ENCODE data around the gene ZNF776.
"Not testable (repeated sequence)": the region's sequence is repeated elsewhere in the genome, so short reads cannot be mapped to it uniquely, and the experiment has no call there.

ZNF776 gene

DNA sequence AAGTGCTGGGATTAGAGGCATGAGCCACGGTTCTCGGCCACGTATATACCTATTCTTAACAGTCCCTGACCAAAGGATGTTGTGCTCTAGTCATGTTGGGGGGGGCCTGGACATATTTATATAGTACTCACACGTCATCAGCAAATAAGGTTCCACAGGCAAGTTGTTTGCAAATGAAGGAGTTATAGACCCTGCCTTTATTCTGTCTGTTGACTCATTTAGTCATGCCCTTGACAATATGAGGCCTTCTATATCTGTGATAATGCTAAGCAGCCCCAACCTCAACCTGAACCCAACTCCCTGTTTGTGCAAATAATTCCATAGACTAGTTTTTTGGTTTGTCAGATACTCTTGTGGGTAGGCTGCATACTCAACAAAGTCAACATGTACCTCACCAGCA is 31.7 kb downstream of the ZNF776 start:
- no peak for DNase-seq (ENCODE audit: low spot score)

DNA sequence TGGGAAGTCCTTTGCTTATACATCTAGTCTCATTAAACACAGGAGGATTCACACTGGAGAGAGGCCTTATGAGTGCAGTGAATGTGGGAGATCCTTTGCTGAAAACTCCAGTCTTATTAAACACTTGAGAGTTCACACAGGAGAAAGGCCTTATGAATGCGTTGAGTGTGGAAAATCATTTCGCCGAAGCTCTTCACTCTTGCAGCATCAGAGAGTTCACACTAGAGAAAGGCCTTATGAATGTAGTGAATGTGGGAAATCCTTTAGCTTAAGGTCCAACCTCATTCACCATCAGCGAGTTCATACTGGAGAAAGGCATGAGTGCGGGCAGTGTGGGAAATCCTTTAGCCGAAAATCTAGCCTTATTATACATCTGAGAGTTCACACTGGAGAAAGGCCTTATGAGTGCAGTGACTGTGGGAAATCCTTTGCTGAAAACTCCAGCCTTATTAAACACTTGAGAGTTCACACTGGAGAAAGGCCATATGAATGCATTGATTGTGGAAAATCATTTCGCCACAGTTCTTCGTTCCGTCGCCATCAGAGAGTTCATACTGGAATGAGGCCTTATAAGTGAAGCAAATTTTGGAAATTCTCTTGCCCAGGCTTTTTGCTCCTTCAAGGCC is 32.7 kb downstream of the ZNF776 start:
- DNase-seq (ENCODE audit: low spot score) = no peak

DNA sequence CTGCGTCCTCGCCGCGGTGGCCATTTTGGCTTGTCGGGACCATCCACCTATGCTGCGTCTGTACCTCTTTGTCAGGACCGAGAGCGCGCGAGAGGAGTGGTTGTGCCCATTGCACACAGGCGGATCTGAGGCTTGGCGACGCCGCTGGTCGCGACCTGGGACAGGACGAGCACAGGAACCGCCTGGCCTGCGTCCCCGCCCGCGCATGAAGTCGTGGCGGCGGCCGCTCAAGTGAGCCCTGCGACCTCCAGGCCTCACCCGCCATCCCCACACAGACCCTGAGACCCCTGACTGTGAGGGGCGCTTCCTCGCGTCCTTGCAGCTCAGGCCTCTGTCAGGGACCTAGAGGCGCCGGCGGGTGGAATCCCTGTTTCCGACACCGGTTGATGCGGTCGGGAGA is 39.7 kb downstream of the ZNF776 start:
- no peak for DNase-seq (ENCODE audit: low spot score)

DNA sequence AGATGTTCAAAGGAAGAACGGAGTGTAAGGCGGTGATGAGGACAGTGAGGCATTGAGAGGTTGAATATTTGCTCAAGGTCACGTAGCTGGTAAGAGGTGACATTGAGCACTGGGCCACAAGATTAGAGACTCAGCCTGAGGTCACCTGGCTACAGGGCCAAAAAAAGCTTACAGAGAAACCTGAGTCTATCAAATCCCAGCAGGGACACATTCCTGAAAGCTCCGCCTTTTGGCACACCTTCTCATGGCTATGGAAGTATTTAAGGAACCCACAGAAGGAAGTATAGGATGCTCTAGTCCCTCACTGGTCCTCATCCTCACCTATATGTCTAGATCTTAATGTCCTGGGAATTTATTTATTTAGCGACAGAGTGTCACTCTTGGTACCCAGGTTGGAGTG is 40.3 kb downstream of the ZNF776 start:
- no peak for DNase-seq (ENCODE audit: low spot score)

DNA sequence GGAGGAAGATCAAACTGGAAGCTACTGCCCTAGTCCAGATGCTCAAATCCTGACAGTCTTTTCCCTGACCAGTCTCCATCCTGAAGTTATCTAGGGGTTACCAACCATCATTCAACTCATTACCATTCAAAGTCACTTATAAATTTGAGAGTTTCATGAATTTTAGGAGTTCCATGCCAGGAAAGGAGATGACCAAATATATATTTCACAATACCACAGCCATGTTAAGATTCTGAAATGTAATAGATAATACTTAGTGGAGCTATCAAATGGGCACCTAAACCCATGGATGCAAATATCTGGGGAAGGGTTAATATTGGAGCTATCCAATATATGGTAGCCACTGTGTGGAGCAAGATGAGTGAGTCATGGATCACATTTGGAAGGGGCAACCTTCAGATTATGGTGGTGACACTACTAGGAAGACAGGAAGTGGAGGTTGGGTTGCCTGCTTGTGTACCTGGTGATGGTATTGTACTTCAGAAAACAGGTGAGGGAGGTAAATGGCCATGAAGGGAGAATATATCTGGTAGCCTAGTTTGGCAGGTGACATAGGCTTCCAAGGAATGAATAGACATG is 41.6 kb downstream of the ZNF776 start:
- no peak for DNase-seq (ENCODE audit: low spot score)

DNA sequence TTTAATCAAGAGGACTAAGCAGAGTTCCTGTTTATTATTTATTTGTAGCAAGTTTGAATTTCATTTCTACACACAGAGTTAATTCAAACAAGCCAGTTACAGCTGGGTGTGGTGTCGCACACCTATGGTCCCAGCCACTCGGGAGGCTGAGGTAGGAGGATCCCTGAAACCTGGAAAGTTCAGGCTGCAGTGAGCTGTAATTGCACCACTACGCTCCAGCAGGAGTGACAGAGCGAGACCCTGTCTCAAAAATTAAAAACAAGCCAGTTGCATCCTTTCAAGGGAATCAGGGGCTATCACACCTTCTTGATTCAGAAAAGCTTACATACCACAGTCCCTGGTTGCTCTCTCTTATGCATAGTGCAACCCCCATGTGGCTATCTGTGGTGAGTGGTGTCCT is 42.7 kb downstream of the ZNF776 start:
- no peak for DNase-seq (ENCODE audit: low spot score)

DNA sequence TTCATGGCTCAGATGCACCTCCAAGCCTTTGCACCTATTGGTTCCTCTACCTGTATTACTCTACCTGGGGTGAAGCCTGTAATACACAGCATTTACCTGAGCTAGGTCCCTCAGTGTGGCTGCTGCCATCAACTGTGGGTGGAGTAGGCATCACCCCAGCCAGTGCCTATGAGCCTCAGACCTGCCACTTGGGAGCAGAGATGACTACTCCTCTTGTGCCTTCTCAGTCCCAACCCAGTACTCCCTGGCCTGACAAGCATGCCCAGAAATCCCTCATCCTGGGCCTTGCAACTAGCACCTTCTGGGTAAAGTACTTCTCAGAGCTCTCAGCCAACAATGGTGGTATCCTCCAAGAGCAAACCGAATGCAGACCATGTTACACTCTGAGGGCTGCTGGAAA is 50.0 kb downstream of the ZNF776 start:
- DNase-seq (ENCODE audit: low spot score) = not testable (repeated sequence)

DNA sequence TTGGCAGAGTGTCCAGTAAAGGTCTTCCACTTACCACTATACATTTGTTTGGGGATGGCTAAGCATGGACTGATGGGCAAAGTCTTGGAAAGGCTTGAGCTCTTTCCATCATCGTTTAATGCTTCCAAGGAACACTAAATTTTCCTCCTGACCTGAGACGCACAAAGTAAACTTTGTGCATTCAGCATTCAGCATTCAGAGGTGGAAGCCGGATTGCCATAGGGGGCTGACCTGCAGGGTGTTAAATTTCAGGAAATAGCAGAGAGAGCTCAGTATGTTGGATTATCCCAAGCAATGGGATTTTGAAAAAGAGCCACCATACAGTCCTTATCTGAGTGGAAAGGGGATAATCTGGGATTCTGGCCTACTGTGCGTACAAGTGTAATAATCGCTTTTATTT is 54.1 kb downstream of the ZNF776 start:
- DNase-seq (ENCODE audit: low spot score) = no peak

DNA sequence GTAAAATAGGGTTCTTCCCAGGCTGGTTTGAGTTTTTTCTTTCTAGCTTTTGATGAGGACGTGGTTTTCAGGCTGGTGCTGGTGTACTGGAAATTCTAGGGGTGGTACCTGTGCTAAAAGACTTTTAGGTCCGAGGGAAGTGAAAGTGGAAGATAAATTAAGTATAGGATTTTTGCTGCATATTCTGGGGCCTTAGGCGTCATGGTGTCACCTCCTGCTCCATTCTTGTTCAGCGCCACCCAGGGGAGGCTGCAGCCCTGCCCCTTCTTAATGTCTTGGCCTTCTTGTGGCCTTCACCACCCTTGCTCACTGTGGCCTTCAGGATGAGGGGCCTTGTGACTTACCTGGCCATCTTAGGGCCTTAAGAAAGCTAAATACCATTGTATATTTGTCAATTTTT is 55.7 kb downstream of the ZNF776 start:
- no peak for DNase-seq (ENCODE audit: low spot score)

DNA sequence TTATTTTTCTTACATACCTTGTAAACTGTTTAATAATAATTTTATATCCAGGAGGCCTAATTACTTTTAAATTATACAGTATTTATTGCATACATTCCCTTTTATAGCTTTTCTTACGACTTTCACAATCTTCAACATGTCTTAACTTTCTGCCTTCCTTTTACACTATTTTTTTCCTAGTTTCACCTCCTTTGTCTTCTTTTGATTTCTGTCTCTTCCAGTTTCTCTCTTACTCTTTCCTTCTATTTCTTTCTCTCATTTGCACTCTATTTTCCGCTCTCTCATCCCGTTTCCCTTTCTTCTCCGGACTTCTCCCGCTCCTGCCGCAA is 56.6 kb downstream of the ZNF776 start:
- no peak for DNase-seq (ENCODE audit: low spot score)

DNA sequence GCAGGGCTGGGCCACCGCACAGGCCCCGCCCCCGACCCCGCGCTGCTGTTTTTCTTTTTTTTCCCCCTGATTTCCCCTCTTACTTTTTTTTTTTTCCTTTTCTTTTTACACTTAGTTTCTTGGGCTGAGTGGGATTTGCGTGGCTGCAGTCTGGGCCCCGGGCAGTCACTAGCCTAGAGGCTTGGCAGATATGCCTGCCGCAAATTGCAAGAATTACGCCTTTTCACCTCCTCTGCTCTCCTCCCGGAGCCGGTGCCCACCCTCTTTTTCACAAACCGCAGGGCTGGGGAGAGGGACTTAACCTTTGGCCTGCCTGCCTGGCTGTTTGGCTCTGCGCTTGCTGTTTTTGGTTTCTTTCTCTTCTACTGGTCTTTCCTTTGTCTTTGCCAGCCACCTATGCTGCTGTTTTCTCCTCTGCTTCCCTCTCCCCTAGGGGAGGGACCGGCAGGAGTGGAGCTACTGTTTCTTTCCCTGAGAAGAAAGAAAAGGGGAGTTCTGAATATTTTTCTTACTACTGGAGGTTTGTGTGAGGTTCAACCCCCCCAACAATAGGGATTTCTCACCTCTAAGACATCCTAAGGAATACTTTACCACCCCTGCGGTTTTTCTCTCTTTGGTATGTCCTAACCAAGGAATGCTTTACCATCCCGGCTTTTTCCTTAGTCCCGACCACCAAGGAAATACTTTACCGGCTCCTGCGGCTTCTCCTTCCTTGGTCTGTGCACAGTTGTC is 57.1 kb downstream of the ZNF776 start:
- DNase-seq (ENCODE audit: low spot score) = no peak

DNA sequence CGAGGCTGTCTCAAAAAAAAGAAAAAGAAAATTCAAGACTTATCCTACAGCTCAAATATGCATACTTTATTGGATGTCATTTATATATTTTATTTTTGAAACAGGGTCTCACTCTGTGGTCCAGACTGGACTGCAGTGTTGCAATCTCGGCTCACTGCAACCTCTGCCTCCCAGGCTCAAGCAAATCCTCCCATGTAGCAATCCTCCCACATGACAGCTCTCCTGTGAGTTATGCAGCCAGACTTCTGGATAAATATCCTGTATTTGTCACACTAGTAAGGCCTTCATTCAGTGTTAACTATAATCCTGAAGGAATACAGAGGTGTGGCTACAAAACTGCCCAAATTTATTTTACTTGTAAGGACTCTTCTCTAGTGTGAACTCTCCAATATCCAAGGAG is 60.9 kb downstream of the ZNF776 start:
- no peak for DNase-seq (ENCODE audit: low spot score)
